ENCODE data around the gene GPR152. TPM values are rescaled to one million over a fixed set of nuclear protein-coding genes. Genes with fewer than 3 reads are reported as not detected.

The GPR152 gene
- total and polyA plus RNA-seq, 2 experiments from 2014 or later, result not detected

DNA sequence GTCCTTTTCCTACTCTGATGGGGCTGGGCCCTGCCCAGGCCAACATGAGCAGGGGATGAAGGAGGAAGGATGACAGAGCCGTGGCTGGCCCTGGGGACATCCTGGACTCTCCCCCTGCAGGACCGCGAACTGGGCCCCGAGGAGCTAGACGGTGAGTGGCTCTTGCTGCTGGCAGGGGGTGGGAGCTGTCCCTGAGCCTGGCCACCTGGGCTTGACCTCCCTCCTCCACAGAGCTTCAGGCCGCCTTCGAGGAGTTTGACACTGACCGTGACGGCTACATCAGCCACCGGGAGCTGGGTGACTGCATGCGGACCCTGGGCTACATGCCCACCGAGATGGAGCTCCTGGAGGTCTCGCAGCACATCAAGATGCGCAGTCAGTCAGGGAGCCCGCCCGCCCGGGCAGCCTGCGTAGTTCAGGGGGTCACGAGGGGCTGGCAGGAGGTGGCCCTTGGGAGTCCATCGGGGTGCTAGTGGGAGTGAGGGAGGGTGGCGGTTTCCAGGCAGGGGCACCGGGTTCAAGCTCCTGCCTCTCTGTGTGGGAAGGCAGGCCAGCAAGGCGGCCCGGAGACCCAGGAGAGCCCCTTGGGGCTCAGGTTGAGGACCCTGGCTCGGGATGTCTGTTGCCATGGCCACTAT is 3.7 kb upstream of the GPR152 start:
- WGBS, 2 experiments (ENCODE audit: low coverage in 1 of 2, low lambda C conversion rate in 2 of 2, missing lambda C conversion rate in 2 of 2), result 72 to 76% methylated on average over 23 of the region's 25 CpGs
- Histone ChIP-seq H3K4me3 (no peak overlapping the region), H3K36me3 (ENCODE audit: low read depth) (no peaks in the 10 kb centered on the region), H3K27ac (no peak overlapping the region), H3K4me2 (ENCODE audit: unreplicated experiment) (no peak overlapping the region), H3F3A (ENCODE audit: insufficient read depth) (no peaks in the 10 kb centered on the region), H3K9me2 (ENCODE audit: insufficient read depth) (no peaks in the 10 kb centered on the region), H3K9ac (no peak overlapping the region), H3K79me2 (ENCODE audit: insufficient read depth) (no peaks in the 10 kb centered on the region), H4K20me1 (ENCODE audit: insufficient read depth) (no peaks in the 10 kb centered on the region), H3K4me1 (ENCODE audit: insufficient read depth) (no peaks in the 10 kb centered on the region), H3K9me3 (ENCODE audit: low read depth) (no peaks in the 10 kb centered on the region), H3K27me3 (replicated peaks; ENCODE audit: insufficient read depth) (no peaks in the 10 kb centered on the region), H2AFZ (no peak overlapping the region)
- in situ Hi-C loops (cut with MboI), result no loop called here
- DNase-seq, result no peak
- TF ChIP-seq EZH2 (IDR thresholded peaks at IDR 0.05; ENCODE audit: insufficient read depth, poor library complexity, severe bottlenecking), result no peak
- no peak for TF ChIP-seq EZH2phosphoT487 (IDR thresholded peaks at IDR 0.05; ENCODE audit: insufficient read depth, low read depth)

DNA sequence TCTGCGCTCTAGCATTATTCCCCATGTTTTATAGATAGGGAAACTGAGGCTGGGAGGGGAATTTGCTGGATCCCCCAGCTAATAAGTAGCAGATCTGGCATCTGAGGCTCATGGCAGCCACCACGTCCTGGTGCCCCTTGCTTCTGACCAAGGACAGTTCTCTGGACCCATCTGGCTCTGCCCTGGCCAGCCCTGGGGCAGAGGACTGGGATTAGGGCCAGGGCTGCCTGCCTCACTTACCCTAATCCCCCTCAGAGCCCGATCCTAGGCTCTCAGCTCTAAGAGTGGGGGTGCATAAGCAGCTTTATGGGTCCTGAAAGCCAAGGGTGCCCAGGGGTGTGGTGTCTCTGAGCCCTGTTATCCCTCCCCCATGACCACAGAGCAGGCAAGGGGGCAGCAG is 2.5 kb upstream of the GPR152 start, which contains the start of gene CABP4:
Gene CABP4, plus strand, starts transcription at position 301 of the 400 bp plus-strand sequence. Its CDS starts 70 bp downstream, at position 371.
- no peaks in the 10 kb centered on the region for H3K79me2 ChIP-seq (ENCODE audit: insufficient read depth)
- no peaks in the 10 kb centered on the region for H3K9me2 ChIP-seq (ENCODE audit: insufficient read depth)
- no peak for TF ChIP-seq EZH2phosphoT487 (IDR thresholded peaks at IDR 0.05; ENCODE audit: insufficient read depth, low read depth)
- TF ChIP-seq EZH2 (IDR thresholded peaks at IDR 0.05; ENCODE audit: insufficient read depth, poor library complexity, severe bottlenecking), result no peak
- no peak for DNase-seq
- no peaks in the 10 kb centered on the region for H4K20me1 ChIP-seq (ENCODE audit: insufficient read depth)
- H3K27me3 ChIP-seq (replicated peaks; ENCODE audit: insufficient read depth), result no peaks in the 10 kb centered on the region
- 61 to 71% methylated on average over 3 of the region's 3 CpGs for WGBS, 2 experiments (ENCODE audit: low coverage in 1 of 2, low lambda C conversion rate in 2 of 2, missing lambda C conversion rate in 2 of 2)
- no peaks in the 10 kb centered on the region for H3K4me1 ChIP-seq (ENCODE audit: insufficient read depth)
- H3K27ac ChIP-seq, result no peak within 1 kb of the TSS
- H3F3A ChIP-seq (ENCODE audit: insufficient read depth), result no peaks in the 10 kb centered on the region
- H3K4me2 ChIP-seq (ENCODE audit: unreplicated experiment), result no peak within 1 kb of the TSS
- H3K9ac ChIP-seq, result no peak within 1 kb of the TSS
- in situ Hi-C loops (cut with MboI), result no loop called here
- H3K4me3 ChIP-seq, result no peak within 1 kb of the TSS
- H3K36me3 ChIP-seq (ENCODE audit: low read depth), result no peaks in the 10 kb centered on the region
- H2AFZ ChIP-seq, result no peak within 1 kb of the TSS
- no peaks in the 10 kb centered on the region for H3K9me3 ChIP-seq (ENCODE audit: low read depth)

DNA sequence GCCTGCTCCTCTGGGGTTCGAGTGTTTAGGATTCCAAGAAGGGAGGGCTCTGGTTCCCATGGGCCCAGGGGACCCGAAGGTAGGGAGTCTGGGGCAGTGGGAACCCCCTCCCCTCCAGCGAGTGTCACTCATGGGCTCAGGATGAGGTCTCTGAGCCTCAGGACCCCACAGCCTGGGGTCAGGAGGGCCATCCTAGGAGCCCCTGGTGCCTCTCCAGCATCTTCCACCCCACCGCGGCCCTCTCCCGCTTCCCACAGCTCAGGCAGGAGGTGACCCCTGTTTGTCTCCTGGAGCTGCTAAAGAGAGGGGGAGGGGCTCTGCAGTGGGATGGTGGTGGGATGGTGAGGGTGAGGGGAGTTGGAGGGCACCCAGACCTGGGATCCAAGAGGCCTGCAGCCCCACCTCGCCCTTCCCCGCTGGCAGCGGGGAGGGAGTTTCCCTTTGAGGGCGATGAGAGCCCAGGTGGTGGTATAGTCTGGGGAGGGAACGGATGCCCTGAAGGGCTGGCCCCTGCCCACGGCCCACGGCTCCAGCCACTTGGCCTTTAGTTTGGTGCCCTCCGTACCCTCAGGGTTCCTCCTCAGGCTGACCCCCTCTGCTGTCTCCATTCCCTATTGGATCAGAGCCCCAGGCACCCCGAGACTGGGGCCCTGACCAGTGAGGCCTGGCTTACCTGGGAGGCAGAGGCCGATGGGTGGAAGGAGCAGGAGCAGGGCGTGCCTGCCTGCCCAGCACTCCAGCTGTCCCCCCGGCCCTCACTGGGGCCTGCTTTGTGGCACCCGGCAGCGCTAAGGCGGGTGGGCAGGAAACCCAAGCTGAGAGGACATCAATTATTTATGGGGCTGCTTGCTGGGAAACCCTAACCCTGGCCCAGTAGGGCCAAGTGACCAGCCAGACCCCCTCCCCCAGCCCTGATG is 1.5 kb upstream of the GPR152 start:
- Histone ChIP-seq H2AFZ (no peak overlapping the region), H4K20me1 (ENCODE audit: insufficient read depth) (no peaks in the 10 kb centered on the region), H3K4me1 (ENCODE audit: insufficient read depth) (no peaks in the 10 kb centered on the region), H3K9me3 (ENCODE audit: low read depth) (no peaks in the 10 kb centered on the region), H3K36me3 (ENCODE audit: low read depth) (no peaks in the 10 kb centered on the region), H3K27ac (no peak overlapping the region), H3K79me2 (ENCODE audit: insufficient read depth) (no peaks in the 10 kb centered on the region), H3K27me3 (replicated peaks; ENCODE audit: insufficient read depth) (no peaks in the 10 kb centered on the region), H3K4me3 (no peak overlapping the region), H3K4me2 (ENCODE audit: unreplicated experiment) (no peak overlapping the region), H3F3A (ENCODE audit: insufficient read depth) (no peaks in the 10 kb centered on the region), H3K9me2 (ENCODE audit: insufficient read depth) (no peaks in the 10 kb centered on the region), H3K9ac (no peak overlapping the region)
- no peak for DNase-seq
- 70 to 71% methylated on average over 18 to 21 of the region's 21 CpGs for WGBS, 2 experiments (ENCODE audit: low coverage in 1 of 2, low lambda C conversion rate in 2 of 2, missing lambda C conversion rate in 2 of 2)
- in situ Hi-C loops (cut with MboI), result no loop called here
- no peak for TF ChIP-seq EZH2 (IDR thresholded peaks at IDR 0.05; ENCODE audit: insufficient read depth, poor library complexity, severe bottlenecking)
- no peak for TF ChIP-seq EZH2phosphoT487 (IDR thresholded peaks at IDR 0.05; ENCODE audit: insufficient read depth, low read depth)

DNA sequence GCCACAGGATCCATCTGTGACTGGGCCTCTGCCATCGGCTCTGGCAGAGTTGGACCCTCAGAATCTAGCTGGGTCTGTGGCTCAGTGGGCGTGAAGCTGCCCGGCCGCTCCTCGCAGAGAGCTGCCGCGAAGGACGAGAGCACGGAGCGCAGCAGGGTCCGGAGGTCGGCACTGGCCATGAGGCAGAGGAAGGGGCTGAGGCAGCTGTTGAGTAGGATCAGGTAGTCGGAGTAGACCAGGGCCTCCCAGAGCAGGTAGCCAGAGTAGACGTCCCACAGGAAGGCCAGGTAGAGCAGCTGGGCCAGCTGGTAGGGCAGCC is 912 bp downstream of the GPR152 start:
- H3F3A ChIP-seq (ENCODE audit: insufficient read depth), result no peaks in the 10 kb centered on the region
- no peak overlapping the region for H3K4me3 ChIP-seq
- H3K36me3 ChIP-seq (ENCODE audit: low read depth), result no peaks in the 10 kb centered on the region
- no peak overlapping the region for H2AFZ ChIP-seq
- H3K4me2 ChIP-seq (ENCODE audit: unreplicated experiment), result no peak overlapping the region
- no peaks in the 10 kb centered on the region for H3K79me2 ChIP-seq (ENCODE audit: insufficient read depth)
- no peak overlapping the region for H3K27ac ChIP-seq
- DNase-seq, result no peak
- in situ Hi-C loops (cut with MboI), result no loop called here
- H3K9me3 ChIP-seq (ENCODE audit: low read depth), result no peaks in the 10 kb centered on the region
- no peaks in the 10 kb centered on the region for H4K20me1 ChIP-seq (ENCODE audit: insufficient read depth)
- no peaks in the 10 kb centered on the region for H3K4me1 ChIP-seq (ENCODE audit: insufficient read depth)
- TF ChIP-seq EZH2 (IDR thresholded peaks at IDR 0.05; ENCODE audit: insufficient read depth, poor library complexity, severe bottlenecking) (no peak), EZH2phosphoT487 (IDR thresholded peaks at IDR 0.05; ENCODE audit: insufficient read depth, low read depth) (no peak)
- H3K9ac ChIP-seq, result no peak overlapping the region
- H3K9me2 ChIP-seq (ENCODE audit: insufficient read depth), result no peaks in the 10 kb centered on the region
- H3K27me3 ChIP-seq (replicated peaks; ENCODE audit: insufficient read depth), result no peaks in the 10 kb centered on the region
- WGBS, 2 experiments (ENCODE audit: low coverage in 1 of 2, low lambda C conversion rate in 2 of 2, missing lambda C conversion rate in 2 of 2), result 90 to 92% methylated on average over 13 to 14 of the region's 14 CpGs
